ENCODE results near the gene UBE2J2. TPM values are rescaled to one million over a fixed set of nuclear protein-coding genes. Genes with fewer than 3 reads are reported as not detected.

UBE2J2 gene
- total and polyA plus RNA-seq, 2 experiments from 2014 or later, result 47.1 to 70.2 TPM

DNA sequence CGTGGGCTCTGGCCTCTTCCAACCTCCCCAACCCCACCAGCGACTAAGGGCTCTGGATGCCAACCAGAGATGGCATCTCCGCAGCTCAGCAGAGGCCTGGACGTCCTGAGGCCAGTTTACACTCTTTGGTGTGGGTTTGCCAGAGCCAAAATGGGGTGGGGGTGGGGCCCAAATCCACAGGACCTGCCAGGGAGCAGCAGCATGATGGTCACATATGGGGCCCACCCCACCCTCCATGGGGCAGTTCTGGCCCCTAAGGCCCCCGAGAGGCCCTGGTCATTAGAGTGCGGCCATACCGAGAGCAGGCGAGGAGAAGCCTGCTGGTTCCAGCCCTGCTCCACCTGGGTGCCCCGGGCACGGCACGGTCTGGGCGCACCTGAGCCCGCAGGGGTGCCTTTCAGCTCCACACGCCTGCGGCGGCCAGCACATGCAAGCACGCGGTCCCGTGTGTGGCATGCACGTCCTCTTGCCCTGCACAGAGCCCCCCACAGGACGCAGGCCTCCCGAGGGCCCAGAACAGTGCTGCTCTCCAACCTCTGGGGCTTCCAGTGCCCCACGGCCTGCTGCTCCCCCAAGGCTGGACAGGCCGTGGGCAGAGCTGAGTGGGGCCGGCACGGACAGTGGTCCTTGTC lies 31.9 kb downstream of the UBE2J2 start:
- Histone ChIP-seq H3K9me2 (ENCODE audit: insufficient read depth) (no peaks in the 10 kb centered on the region), H3K36me3 (ENCODE audit: insufficient read depth) (no peaks in the 10 kb centered on the region), H4K20me1 (replicated peaks; ENCODE audit: insufficient read depth) (no peaks in the 10 kb centered on the region), H3F3A (replicated peaks; ENCODE audit: low read depth) (no peaks in the 10 kb centered on the region), H3K27ac (ENCODE audit: low read depth) (no peak overlapping the region), H3K4me1 (ENCODE audit: insufficient read depth) (peaks cover 3% of the 10 kb centered on the region; the same call in 1 of the 2 replicates), H3K4me2 (no peak overlapping the region), H3K4me3 (no peak overlapping the region), H2AFZ (no peak overlapping the region), H3K79me2 (replicated peaks; ENCODE audit: insufficient read depth) (no peaks in the 10 kb centered on the region), H3K27me3 (ENCODE audit: insufficient read depth) (peaks cover 7% of the 10 kb centered on the region; the same call in 1 of the 2 replicates)
- H3K36me3 Mint-ChIP-seq (ENCODE audit: low read depth), result no peaks in the 10 kb centered on the region
- H3K4me1 Mint-ChIP-seq, result no peaks in the 10 kb centered on the region
- ATAC-seq, result no peak
- peaks cover 4% of the 10 kb centered on the region for H3K27me3 Mint-ChIP-seq (ENCODE audit: insufficient read depth, low read depth, poor library complexity)
- no peak overlapping the region for H3K27ac Mint-ChIP-seq
- no peaks in the 10 kb centered on the region for H3K9me3 Mint-ChIP-seq
- no peak for DNase-seq (ENCODE audit: low spot score)
- no peak overlapping the region for H3K4me3 Mint-ChIP-seq
- TF ChIP-seq STAT1 (IDR thresholded peaks at IDR 0.05; ENCODE audit: unreplicated experiment) (no peak), ETS1 (IDR thresholded peaks at IDR 0.05) (no peak), EZH2phosphoT487 (IDR thresholded peaks at IDR 0.05; ENCODE audit: unreplicated experiment) (no peak), ZNF331 (CRISPR knock-in tag; IDR thresholded peaks at IDR 0.05; ENCODE audit: low read depth) (no peak), REST (IDR thresholded peaks at IDR 0.05; ENCODE audit: unreplicated experiment) (no peak), CREB1 (CRISPR knock-in tag; IDR thresholded peaks at IDR 0.05; ENCODE audit: low read depth) (no peak), CTCF (conservative IDR thresholded peaks at IDR 0.05; ENCODE audit: low read depth in 2 of 2) (no peak), NANOG (IDR thresholded peaks at IDR 0.05; ENCODE audit: borderline replicate concordance) (no peak)
- TF ChIP-seq, protein P1, sequence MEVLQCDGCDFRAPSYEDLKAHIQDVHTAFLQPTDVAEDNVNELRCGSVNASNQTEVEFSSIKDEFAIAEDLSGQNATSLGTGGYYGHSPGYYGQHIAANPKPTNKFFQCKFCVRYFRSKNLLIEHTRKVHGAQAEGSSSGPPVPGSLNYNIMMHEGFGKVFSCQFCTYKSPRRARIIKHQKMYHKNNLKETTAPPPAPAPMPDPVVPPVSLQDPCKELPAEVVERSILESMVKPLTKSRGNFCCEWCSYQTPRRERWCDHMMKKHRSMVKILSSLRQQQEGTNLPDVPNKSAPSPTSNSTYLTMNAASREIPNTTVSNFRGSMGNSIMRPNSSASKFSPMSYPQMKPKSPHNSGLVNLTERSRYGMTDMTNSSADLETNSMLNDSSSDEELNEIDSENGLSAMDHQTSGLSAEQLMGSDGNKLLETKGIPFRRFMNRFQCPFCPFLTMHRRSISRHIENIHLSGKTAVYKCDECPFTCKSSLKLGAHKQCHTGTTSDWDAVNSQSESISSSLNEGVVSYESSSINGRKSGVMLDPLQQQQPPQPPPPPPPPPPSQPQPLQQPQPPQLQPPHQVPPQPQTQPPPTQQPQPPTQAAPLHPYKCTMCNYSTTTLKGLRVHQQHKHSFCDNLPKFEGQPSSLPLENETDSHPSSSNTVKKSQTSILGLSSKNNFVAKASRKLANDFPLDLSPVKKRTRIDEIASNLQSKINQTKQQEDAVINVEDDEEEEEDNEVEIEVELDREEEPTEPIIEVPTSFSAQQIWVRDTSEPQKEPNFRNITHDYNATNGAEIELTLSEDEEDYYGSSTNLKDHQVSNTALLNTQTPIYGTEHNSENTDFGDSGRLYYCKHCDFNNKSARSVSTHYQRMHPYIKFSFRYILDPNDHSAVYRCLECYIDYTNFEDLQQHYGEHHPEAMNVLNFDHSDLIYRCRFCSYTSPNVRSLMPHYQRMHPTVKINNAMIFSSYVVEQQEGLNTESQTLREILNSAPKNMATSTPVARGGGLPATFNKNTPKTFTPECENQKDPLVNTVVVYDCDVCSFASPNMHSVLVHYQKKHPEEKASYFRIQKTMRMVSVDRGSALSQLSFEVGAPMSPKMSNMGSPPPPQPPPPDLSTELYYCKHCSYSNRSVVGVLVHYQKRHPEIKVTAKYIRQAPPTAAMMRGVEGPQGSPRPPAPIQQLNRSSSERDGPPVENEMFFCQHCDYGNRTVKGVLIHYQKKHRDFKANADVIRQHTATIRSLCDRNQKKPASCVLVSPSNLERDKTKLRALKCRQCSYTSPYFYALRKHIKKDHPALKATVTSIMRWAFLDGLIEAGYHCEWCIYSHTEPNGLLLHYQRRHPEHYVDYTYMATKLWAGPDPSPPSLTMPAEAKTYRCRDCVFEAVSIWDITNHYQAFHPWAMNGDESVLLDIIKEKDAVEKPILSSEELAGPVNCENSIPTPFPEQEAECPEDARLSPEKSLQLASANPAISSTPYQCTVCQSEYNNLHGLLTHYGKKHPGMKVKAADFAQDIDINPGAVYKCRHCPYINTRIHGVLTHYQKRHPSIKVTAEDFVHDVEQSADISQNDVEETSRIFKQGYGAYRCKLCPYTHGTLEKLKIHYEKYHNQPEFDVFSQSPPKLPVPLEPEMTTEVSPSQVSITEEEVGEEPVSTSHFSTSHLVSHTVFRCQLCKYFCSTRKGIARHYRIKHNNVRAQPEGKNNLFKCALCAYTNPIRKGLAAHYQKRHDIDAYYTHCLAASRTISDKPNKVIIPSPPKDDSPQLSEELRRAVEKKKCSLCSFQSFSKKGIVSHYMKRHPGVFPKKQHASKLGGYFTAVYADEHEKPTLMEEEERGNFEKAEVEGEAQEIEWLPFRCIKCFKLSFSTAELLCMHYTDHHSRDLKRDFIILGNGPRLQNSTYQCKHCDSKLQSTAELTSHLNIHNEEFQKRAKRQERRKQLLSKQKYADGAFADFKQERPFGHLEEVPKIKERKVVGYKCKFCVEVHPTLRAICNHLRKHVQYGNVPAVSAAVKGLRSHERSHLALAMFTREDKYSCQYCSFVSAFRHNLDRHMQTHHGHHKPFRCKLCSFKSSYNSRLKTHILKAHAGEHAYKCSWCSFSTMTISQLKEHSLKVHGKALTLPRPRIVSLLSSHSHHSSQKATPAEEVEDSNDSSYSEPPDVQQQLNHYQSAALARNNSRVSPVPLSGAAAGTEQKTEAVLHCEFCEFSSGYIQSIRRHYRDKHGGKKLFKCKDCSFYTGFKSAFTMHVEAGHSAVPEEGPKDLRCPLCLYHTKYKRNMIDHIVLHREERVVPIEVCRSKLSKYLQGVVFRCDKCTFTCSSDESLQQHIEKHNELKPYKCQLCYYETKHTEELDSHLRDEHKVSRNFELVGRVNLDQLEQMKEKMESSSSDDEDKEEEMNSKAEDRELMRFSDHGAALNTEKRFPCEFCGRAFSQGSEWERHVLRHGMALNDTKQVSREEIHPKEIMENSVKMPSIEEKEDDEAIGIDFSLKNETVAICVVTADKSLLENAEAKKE (CRISPR knock-in tag; IDR thresholded peaks at IDR 0.05), result no peak

Data from GM23338 (cell line).